Measurements from ENCODE around the gene RAB5IF. TPM values are rescaled to one million over a fixed set of nuclear protein-coding genes. Genes with fewer than 3 reads are reported as not detected.
A peak's percentile ranks its signal among the peaks of the same experiment; 100 is the strongest.

RAB5IF gene
- total and polyA plus RNA-seq, 9 of the 15 experiments (the other 6 are each of a cell fraction or from before 2014, with no cell fraction given): 26.5 to 198 (median 134) TPM

DNA sequence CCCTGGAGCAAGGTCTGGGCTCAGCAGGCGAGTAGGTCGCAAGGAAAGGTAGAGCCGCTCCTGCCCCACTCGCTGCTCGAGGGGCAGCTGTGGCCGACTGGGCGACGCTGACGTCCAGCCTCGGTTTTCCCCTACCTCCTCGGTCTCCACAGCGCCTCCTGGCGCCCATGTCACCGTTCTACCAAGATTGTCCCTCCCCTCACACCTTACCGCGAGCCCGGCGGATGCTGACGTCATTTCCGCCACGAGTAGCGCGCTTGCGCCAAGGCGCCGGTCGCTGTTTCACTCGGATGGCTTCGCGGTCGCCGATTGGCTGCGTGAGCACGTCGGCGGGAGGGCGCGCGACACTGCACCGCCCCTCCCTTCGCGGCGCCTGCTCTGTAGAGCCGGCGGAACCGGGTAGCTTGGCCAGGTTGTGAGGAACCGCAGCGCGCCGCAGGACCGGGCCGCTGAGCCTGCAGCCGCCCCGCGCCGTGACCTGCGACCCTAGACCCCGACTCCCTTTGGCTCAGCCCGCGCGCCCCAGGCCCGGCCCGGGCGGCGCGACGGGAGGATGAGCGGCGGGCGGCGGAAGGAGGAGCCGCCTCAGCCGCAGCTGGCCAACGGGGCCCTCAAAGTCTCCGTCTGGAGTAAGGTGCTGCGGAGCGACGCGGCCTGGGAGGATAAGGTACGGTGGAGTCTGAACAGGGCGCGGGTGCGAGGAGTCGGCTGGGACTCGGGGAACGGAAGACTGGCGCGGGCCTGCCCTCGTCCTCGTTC lies at the start of gene RAB5IF (continued):
- no peak for TF ChIP-seq MCM7 (IDR thresholded peaks at IDR 0.05)
- no peak for TF ChIP-seq ZNF24 (IDR thresholded peaks at IDR 0.05)
- no peak for TF ChIP-seq ZNF133 (CRISPR knock-in tag; IDR thresholded peaks at IDR 0.05)
- TF ChIP-seq RHOXF2B (CRISPR knock-in tag; conservative IDR thresholded peaks at IDR 0.05): no peak
- TF ChIP-seq EP300 (IDR thresholded peaks at IDR 0.05; ENCODE audit: low read length): peak; percentile 31; the same call in 1 of the 2 replicates
- no peak for TF ChIP-seq ZNF75A (CRISPR knock-in tag; IDR thresholded peaks at IDR 0.05)
- TF ChIP-seq, protein P1, sequence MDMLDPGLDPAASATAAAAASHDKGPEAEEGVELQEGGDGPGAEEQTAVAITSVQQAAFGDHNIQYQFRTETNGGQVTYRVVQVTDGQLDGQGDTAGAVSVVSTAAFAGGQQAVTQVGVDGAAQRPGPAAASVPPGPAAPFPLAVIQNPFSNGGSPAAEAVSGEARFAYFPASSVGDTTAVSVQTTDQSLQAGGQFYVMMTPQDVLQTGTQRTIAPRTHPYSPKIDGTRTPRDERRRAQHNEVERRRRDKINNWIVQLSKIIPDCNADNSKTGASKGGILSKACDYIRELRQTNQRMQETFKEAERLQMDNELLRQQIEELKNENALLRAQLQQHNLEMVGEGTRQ (CRISPR knock-in tag; IDR thresholded peaks at IDR 0.05): no peak
- no peak for TF ChIP-seq BCLAF1 (IDR thresholded peaks at IDR 0.05; ENCODE audit: borderline replicate concordance in 1 of 2, control insufficient read depth in 1 of 2, low read depth in 2 of 2, low read length in 1 of 2)
- TF ChIP-seq RCOR1 (IDR thresholded peaks at IDR 0.05; ENCODE audit: borderline replicate concordance in 1 of 2, low read depth in 2 of 2, low read length in 2 of 2): no peak
- TF ChIP-seq PRMT5 (CRISPR knock-in tag; IDR thresholded peaks at IDR 0.05): no peak
- TF ChIP-seq, protein P2, sequence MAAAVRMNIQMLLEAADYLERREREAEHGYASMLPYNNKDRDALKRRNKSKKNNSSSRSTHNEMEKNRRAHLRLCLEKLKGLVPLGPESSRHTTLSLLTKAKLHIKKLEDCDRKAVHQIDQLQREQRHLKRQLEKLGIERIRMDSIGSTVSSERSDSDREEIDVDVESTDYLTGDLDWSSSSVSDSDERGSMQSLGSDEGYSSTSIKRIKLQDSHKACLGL (CRISPR knock-in tag; IDR thresholded peaks at IDR 0.05; ENCODE audit: borderline replicate concordance, poor library complexity, severe bottlenecking): no peak
- TF ChIP-seq MXI1 (IDR thresholded peaks at IDR 0.05; ENCODE audit: low read depth, low read length): 0 out of 2 replicates have a peak, but pooled peaks have one; percentile 30
- no peak for TF ChIP-seq ZBTB17 (CRISPR knock-in tag; IDR thresholded peaks at IDR 0.05)
- TF ChIP-seq BRD4 (IDR thresholded peaks at IDR 0.05): no peak
- peak; percentile 67 for TF ChIP-seq NFE2 (IDR thresholded peaks at IDR 0.05; ENCODE audit: low read depth)
- no peak for TF ChIP-seq SIRT6 (IDR thresholded peaks at IDR 0.05; ENCODE audit: low read depth, low read length)
- TF ChIP-seq CREM (IDR thresholded peaks at IDR 0.05; ENCODE audit: low read depth): peak; percentile 99
- TF ChIP-seq, protein P3, sequence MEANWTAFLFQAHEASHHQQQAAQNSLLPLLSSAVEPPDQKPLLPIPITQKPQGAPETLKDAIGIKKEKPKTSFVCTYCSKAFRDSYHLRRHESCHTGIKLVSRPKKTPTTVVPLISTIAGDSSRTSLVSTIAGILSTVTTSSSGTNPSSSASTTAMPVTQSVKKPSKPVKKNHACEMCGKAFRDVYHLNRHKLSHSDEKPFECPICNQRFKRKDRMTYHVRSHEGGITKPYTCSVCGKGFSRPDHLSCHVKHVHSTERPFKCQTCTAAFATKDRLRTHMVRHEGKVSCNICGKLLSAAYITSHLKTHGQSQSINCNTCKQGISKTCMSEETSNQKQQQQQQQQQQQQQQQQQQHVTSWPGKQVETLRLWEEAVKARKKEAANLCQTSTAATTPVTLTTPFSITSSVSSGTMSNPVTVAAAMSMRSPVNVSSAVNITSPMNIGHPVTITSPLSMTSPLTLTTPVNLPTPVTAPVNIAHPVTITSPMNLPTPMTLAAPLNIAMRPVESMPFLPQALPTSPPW (CRISPR knock-in tag; IDR thresholded peaks at IDR 0.05): peak; percentile 80
- TF ChIP-seq NFXL1 (CRISPR knock-in tag; IDR thresholded peaks at IDR 0.05): no peak
- TF ChIP-seq SMARCC2 (IDR thresholded peaks at IDR 0.05; ENCODE audit: low read depth): 0 out of 2 replicates have a peak, but pooled peaks have one; percentile 14
- no peak for TF ChIP-seq PHB2 (IDR thresholded peaks at IDR 0.05; ENCODE audit: low read depth)
- TF ChIP-seq CBFB (CRISPR knock-in tag; IDR thresholded peaks at IDR 0.05): no peak
- no peak for TF ChIP-seq SMAD1 (IDR thresholded peaks at IDR 0.05; ENCODE audit: low read depth, low read length, partially characterized antibody)
- peak; percentile 90 for TF ChIP-seq POLR2H (tag; IDR thresholded peaks at IDR 0.05; ENCODE audit: low read depth)
- no peak for TF ChIP-seq CC2D1A (IDR thresholded peaks at IDR 0.05)
- no peak for TF ChIP-seq LARP7 (IDR thresholded peaks at IDR 0.05)

Measured in K562 (cell line).